AG09309 (cell line): ENCODE results near the gene FOXP1.

Experiments
- DNase-seq: peaks from one replicate; pipeline ENCODE4 v3.0.0-alpha.2; 2010; ENCODE audit warnings: low read depth
- H3K4me3 ChIP-seq: 2 replicates; pipeline ENCODE4 v1.5.1; 2011; ENCODE audit warnings: mild to moderate bottlenecking, low read depth, low read length, moderate library complexity; ENCODE audit not compliant: control insufficient read depth
- CTCF ChIP-seq: IDR thresholded peaks from 2 replicates; pipeline ENCODE4 v1.5.1; 2011; ENCODE audit warnings: mild to moderate bottlenecking, low read depth, low read length, inconsistent platforms; ENCODE audit not compliant: insufficient read depth, control insufficient read depth; ENCODE audit errors: missing control alignments

FOXP1 gene

GRCh38 chr3:71568207-71568606, 15.3 kb downstream of the FOXP1 start:
- no peak for DNase-seq
- H3K4me3 ChIP-seq = no peak overlapping the region
- TF ChIP-seq CTCF = no peak

GRCh38 chr3:71566776-71567175, 16.8 kb downstream of the FOXP1 start:
- no peak for TF ChIP-seq CTCF
- DNase-seq = no peak
- H3K4me3 ChIP-seq = no peak overlapping the region

GRCh38 chr3:71565976-71566375, 17.6 kb downstream of the FOXP1 start:
- no peak for DNase-seq
- no peak overlapping the region for H3K4me3 ChIP-seq

GRCh38 chr3:71565316-71565715, 18.2 kb downstream of the FOXP1 start:
- no peak for DNase-seq
- H3K4me3 ChIP-seq = no peak overlapping the region
- no peak for TF ChIP-seq CTCF

More at GRCh38 chr3:71565976-71566375, 17.6 kb downstream of the FOXP1 start:
- no peak for TF ChIP-seq CTCF

- TF ChIP-seq CTCF = no peak
- no peak for DNase-seq
- no peak overlapping the region for H3K4me3 ChIP-seq
Observed at GRCh38 chr3:71564361-71564760, 19.2 kb downstream of the FOXP1 start.

- H3K4me3 ChIP-seq = no peak overlapping the region
- no peak for DNase-seq
- no peak for TF ChIP-seq CTCF
Observed at GRCh38 chr3:71563827-71564226, 19.7 kb downstream of the FOXP1 start.

- H3K4me3 ChIP-seq = no peak overlapping the region
- DNase-seq = no peak
- TF ChIP-seq CTCF = no peak
Observed at GRCh38 chr3:71562938-71563337, 20.6 kb downstream of the FOXP1 start.
